Ureter (tissue), 1 donor: ENCODE data around the gene RBM19. TPM values are rescaled to one million over a fixed set of nuclear protein-coding genes. Genes with fewer than 3 reads are reported as not detected.

Experiments used
- DNase-seq: peaks from one replicate; pipeline ENCODE4 v3.0.0-alpha.2; 2020; ENCODE audit warnings: low spot score
- total RNA-seq: library from RNA; stranded (reverse); gene quantifications from one replicate; pipeline ENCODE4 v1.2.4, GENCODE V29; 2023
- donor health status: DM: yes; HTN: yes; CAD: no.

Gene RBM19
- total RNA-seq, 1 donor from 2014 or later = 60.0 TPM

DNA sequence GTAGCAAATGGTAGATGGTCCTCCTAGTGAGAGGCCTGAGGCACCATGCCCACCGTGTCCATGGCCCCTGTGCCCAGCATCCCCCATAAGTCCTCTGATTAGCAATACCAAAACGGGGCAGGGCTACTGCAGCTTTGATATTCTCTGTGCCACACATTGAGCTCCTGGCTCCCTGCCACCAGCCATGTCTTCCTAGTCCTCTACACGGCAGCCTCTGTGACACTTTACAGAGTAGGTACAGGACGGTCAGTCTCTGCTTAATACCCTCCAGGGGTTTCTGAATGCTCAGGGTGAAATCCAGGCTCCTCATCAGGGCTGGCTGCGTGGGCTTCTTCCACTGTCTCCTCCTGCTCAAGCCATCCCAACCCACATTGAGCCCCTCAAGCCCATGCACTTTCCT is 8.0 kb downstream of the RBM19 start:
- DNase-seq = no peak

DNA sequence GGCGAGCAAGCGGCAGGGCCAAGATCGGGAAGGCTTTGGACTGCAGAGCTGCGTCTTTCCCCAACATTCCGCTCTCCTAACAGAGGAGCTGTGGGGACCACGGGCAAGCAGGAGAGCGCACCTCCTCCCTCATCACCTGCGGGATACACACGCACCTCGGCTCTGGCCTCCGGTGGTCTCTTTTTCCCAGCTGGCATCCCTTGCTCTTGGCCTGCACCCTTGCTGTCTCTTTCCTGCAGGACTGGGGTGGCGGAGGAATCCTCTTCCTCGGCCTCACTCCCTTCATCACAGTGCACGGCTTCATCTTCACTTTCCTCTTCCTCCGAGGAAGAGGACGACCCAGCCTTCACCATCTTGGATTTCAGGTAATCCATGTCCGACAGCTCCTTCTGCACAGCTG is 8.5 kb downstream of the RBM19 start:
- DNase-seq = no peak

DNA sequence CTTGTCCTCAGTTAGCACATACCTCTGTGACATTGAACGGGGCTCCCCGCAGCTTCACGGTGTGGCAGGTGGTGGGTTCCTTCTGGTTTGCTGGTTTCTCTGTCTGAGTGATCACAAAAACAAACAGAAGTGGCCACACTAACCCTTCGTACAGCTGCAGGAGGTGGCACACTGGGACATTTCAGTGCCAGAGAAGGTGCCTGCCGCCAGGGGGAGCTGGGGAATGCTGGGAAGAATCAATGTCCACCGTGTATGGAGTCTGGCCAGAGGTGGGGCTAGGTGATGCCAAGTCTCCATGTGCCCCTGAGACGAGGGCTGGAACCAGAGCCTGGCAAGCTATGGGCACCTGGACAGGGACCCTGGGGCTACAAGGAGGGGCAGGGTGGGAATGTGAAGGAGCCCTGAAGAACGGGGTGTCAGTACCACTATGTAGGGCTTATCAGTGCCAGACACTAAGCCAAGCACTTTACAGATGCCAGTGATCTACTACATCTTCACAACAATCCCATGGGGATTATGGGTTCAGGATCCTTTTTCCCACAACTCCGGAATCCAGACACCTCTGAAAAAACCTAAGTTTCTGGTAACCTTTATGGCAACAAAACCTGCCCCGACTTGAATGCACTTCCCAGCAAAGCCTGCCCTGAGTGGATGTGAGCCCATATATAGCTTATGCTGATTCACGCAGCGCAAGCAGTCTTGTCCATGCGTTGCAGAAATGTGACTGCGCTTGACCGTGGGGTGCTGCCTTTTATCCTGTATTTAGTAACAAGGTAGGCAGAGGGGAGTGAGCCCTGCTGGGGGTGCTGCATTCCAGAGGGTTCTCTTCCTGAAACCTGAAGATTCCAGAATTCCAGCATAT is 10.8 kb downstream of the RBM19 start:
- DNase-seq = no peak

DNA sequence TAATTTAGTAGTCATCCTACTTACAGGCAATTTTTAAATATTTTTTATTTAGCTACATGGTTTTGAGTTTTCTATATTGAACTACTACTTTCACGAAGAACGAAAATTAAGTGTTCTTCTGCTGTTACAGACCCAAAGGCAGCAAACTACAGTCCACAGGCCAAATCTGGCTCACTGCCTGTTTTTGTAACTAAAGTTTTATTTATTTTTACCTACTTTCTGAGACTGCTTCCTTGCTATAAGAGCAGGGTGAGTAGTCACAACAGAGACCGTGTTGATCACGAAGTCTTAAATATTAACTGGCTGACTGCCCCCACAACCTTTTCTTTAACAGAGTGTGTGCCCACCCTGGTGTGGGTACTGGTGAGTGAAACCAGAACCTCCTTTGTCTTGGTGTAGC is 11.6 kb downstream of the RBM19 start:
- DNase-seq = no peak

DNA sequence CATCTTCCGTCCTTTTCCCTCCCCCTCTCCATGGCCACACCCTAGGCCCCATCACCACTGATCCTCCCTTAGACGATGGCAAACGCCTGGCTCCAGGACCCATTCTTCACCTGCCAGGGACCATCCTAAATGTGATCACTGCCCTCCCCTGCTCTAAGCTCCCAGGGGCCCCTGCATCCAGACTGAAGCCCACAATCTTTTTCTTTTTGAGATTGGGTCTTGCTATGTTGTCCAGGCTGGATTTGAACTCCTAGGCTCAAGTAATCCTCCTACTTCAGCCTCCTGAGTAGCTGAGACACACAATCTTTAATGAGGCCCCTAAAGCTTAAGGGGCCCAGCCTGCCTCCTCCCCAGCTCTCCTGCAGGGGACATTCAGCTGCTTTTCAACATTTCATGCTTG is 15.3 kb downstream of the RBM19 start:
- DNase-seq = no peak

DNA sequence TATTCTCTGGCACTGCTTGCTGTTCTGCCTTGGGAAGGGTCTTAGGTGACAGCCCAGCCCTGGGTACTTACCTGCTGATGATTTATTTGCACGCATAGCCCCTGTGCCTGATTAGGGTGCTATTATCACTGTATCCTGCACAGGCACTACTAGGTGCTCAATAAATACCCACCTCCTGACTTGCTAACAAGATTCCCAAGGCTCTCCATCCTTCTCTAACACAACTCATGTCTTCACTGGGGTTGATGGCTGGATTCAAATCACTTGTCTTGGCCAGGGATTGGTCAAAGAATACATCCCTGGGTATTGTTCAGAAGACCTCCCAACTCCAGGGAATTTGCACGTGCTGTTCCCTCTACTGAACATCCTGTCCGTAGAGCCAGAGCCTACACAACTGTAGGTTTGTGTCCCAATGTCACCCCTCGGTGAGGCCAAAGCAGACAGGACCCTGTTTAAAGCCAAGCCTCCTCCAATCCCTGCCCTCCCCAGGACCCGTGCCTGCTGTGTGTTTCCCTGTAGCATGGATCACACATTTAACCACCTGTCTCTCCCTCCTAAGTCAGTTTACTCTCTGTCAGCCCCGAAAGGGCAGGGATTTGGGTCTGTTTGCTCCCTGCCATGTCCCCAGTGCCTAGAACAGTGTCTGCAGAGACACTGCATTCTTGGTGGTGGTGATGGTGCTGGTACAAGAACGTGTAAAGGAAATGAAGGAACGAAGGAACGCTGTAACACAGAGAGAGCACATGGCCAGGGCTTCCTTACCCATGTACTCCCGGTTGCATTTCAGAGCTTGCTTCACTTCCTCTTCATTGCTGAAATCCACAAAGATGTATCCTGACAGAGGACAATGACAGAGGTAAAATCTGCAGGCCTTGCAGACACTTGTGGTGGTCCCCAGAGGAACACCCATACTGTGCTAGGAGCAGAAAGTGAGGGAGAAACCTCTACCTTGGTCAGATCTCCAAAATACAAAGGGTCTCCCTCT is 16.5 kb downstream of the RBM19 start:
- no peak for DNase-seq

DNA sequence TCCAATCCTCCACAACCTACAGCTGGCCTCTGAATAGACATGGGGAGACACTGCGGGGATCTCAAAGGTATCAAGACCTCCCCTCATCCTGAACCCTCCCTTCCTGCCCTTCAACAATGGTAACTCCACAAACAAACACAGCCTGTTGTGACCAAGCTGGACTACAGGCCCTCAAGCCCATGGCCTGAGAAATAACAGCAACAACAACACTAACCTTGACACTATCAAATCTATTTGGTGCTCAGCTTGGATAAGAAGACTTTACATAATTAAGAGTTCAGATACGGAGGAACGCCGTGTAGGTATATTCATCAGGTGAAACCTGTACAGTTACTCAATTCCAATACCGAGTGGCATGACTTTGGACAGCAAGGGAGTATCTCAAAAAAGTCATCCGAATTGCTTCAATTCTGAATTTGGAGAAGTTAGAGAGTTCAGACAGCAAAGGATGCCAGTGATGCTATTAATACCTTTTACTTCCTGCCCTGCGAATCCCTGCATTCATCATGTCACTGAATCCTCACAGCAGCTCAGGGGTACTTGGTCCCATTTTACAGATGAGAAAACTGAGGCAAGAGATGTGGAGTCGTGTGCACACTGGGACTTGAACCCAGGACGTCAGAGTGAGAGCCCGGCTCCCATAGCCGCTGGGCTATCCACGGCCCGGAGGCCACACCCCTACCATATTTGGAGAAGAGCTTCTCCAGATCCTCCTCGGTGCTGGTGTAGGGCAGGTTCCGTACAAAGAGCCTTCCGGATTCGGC is 17.8 kb downstream of the RBM19 start:
- no peak for DNase-seq

DNA sequence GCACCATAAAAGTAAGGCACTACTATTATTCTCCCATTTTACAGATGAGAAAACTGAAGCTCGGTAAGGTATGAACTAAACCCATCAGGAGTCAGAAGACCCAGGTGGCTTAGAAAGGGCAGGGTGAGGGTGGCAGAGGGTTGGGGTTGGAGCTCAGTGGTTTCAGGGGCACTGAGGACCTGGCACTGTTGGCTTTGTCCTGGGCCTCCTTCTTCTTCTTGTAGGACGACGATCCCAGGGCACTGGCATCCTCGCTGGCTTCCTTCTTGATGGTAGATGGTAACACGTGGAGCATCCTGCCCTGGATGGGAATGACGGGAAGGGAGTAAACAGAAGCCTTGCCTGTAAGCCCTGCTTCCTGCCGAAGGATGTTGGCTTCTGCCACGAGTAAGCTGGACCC is 19.9 kb downstream of the RBM19 start:
- DNase-seq = no peak

DNA sequence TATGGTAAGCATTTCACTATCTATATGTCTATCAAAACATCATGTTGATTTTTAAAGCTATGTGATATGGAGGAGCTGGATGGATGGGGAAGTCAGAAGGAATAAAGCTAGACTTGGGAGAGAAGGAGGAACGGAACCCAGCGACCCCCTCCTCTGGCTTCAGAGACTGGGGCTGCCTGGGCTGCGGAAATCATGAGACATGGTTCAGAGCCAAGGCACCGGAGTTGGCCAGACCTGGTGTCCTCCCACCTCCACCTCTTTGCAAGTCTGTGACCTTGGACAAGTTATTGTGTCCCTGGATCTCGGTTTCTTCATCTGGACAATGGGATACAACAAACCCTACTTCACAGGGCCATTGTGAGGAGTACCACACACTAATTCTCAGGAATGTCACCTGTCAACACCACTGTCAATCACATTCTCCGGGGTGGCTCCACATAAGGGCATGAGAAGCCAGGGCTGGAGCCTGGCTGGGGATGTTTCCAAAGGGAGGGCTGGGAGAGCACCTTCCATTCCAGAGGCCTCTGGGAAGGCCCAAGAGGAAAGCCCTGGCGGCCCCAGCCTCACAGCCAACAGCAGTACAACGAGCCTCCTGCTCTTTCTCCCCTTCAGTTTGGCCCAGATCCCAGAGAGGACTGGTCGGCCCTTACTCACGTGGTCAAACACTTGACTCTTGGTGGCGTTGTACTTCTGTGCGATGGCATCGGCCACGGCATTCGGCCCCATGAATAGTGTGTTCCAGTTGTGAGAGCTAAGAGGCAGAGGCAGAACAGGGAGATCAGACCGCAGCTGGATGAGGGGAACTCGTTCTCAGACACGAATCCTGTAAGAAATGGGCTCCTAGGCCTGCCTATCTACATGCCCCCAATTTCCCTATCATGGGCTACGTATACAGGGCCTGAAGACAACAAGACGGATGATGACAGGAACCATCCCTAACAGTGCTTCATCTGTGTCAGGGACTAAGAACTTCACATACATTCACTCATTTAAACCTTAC is 20.7 kb downstream of the RBM19 start:
- no peak for DNase-seq

DNA sequence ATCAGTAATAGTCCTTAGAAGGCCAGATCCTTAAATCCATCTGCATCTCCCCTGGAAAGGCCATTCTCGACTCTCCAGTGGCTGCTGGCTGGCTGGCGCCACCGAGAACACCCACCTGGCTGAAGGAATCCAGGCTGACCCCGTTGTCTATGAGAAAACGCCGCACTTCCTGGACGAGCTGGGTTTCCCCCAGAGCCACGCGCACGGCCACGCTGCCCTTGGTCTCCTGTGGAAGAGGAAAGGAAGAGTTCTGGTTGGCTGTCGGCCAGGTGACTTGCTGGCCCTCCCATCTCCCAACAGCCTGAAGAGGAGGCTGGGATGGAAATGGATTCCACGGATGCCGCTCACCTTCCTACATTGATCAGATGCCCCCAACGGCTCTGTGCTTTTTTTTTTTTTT is 23.9 kb downstream of the RBM19 start:
- DNase-seq = no peak

DNA sequence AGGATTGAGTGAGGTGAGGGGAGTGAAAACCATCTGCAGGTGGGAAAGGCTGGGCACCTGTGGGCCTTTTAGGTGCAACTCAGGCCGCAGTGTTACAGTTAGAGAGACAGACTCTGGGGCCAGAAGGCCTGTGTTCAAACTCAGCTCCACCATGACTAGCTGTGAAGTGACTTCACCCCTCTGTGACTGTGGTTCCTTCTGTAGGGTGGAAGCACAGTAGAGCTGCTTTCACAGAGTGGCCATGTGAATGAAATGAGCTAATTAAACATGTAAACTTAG is 25.0 kb downstream of the RBM19 start:
- no peak for DNase-seq

DNA sequence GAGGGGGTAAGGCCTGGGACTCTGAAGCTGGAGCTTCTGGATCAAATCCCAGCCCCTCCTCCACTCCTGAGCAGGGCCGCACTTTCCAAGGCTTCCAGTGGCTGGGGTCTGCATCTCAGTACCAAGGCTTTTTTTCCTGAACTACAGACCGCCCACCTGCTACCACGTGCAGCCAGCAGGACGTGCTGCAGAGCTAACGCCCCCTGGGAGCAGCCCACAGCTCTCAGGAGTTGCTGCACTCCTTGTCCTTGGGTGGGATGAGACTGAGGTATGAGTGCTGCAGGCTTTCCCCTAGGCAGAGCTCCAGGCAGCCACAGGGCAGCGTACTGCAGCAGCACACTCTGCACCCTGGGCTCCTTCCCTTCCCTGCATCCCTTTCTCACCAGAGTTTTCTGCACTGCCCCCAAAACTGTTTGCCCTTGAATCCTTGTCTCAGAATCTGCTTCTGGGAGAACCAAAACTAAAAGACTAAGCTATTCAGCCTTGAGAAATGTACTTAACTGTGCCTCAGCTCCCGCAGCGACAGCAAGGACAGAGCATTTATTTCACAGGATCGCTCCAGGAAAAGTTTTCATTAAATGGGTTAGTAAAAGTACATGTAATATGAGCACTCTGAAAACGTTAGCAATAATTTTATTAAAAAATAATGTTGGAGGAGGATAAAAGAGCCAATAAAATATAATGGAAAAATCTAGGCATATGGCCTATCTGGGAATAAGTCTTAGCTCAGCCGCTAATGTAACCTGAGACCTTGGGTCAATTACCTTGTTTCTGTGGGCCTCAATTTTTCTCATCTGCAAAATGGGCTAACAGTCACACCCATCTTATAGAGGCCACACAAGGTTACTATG is 25.5 kb downstream of the RBM19 start:
- no peak for DNase-seq

DNA sequence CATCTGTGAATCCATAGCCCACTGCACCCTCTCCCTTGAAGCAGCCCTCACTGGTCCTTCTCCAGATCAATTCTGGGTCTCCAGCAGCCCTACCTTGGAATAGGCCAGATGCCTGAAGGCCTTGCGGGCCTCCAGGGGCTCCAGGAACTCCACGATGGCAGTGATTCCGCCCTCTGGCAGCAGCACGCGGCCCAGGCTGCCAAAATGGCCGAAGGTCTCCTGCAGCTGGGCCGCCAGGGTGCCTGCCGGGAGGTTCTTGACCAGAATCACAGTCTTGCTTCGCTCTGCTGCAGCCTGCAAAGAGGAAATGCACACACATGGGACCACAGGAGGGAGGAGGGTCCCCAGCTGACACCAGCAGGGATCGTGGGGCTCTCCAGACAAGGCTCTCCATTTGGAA is 26.3 kb downstream of the RBM19 start:
- no peak for DNase-seq

DNA sequence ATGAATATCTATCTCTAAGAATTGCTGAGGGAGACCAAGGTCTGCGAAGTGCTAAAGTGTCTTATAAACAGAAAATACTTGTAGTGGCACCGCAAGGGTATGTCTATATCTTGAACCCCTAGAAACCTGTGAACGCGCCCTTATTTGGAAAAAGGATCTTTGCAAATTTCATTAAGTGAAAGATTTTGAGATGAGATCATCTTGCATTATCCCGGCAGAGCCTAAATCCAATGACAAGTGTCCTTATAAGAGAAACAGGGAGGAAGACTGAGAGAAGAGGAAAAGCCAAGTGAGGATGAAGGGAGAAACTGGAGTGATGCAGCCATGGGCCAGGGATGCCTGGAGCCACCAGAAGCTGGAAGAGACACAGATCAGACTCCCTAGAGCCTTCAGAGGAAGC is 27.7 kb downstream of the RBM19 start:
- no peak for DNase-seq

DNA sequence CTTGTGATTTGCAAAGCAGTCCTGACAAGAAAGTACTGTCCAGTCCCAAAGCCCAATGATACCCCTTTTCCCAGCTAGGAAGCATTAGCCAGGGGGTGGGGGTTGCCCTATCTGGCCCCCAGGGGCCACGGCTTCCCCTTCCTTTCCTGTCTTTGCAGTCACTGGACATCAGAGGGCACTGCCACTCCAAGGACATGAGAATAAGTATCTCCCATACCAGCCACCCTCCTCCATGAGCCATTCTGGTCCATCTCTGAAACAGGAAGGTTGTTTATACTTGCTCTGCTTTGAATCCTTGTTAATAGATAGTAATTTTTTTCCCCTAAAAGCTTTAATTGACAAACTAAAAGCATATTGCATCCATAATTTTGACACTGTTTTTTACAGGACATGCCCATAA is 29.7 kb downstream of the RBM19 start:
- DNase-seq = no peak

DNA sequence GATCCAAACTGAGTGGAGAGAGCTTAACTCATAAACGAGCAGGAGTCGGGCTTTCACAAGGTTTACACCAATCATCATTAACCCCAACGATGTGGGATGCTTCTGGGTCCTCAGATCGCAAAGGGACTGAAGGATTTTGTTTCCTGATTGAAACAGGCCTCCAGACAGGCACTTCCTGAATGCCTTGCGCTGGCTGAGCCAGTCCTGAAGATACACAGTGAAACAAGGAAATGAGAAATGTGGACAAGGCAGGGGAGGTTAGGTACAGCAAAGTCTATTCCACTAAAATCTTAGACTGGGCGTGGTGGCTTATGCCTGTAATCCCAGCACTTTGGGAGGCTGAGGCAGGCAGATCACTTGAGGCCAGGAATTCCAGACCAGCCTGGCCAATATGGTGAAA is 30.7 kb downstream of the RBM19 start:
- DNase-seq = no peak

DNA sequence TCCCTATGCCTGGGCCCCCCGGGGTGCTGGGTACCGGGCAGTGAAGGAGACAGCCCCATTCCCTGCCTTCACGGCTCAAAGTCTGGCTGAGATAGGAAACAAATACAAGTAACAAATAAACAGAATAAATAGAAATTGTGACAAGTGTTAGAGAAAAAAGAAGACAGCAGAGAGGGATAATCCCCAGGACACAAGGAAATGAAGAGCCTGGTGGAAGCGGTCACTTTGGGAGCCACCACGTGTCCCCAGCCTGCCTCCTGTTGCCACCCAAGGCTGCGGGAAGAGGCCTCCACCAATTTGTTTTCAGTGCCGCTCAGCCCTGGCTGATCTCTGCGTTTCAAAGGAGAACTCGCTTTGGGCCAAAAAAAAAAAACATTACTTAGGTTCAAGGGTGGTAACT is 31.2 kb downstream of the RBM19 start:
- DNase-seq = no peak

DNA sequence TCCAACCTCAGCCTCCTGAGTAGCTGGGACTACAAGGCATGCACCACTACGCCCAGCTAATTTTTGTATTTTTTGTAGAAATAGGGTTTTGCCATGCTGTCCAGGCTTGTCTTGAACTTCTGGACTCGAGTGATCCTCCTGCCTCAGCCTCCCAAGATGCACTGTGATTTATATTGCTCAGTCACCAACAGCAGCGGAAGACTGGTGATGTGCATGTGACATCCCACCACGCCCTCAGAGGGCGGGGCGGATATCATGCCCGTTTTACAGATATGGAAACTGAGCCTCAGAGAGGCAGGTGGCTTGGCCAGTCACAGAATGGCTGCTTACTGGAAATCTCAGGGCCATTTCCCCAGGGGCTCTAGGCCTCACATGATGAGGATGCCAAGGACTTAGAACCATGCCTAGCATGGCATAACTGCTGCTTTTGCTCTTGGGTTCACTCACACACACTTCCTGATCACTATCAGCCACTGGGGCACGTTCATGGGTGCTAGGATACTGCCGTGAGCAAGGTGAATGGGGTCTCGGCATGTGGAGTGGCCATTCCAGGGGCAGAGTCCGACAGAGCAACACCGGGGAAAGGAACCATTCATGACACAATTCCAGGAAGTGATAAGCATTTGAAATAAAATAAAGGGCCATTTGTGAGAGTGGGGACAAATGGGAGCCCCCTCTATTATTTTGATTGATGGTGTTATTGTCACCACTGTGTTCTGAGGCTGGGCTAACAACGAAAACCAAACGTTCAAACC is 31.9 kb downstream of the RBM19 start:
- no peak for DNase-seq

DNA sequence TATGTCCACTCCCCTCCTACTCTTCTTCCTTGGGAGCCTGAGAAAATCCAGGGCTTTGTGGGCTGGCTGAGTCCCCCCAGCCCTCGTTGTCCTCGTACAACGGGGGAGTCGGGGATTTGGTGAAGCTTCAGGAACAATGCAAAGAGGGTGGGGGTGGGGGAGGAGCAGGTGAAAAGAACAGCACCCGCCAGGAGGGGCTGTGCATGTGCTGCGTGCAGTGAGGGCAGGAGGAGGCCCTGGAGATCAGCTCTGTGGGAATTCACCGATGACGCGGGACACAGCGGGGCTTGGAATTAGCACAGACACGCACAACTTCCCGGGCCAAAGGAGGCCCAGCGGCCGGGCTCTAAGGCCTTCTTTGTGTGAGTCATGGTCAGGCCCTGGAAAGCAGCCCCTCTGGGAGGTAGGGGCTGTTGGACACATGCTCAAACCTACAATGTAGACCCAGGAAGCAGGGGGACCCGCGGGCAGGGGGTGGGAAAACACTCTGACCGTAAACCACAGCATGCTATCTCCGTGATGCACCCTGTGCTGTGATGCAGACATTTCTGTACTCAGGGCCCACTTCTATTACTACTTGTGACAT is 32.8 kb downstream of the RBM19 start:
- no peak for DNase-seq
